CD4-positive, alpha-beta T cell treated with Interleukin-4 for 1 hour (primary cell): ENCODE data around the gene NAP1L2.
"Not testable (repeated sequence)": the region's sequence is repeated elsewhere in the genome, so short reads cannot be mapped to it uniquely, and the experiment has no call there.

Experiments
- DNase-seq, 2 donors: peaks; one replicate each; pipeline ENCODE4 v3.0.0-alpha.2; 2020 to 2022

The NAP1L2 gene

GRCh38 chrX:73214426-73215094 lies at the start of gene NAP1L2:
TSS of gene NAP1L2 (minus strand) at chrX:73214851. CDS start at chrX:73214492, 359 bp downstream.
- peak; percentile 55 to 77 for DNase-seq

DNA sequence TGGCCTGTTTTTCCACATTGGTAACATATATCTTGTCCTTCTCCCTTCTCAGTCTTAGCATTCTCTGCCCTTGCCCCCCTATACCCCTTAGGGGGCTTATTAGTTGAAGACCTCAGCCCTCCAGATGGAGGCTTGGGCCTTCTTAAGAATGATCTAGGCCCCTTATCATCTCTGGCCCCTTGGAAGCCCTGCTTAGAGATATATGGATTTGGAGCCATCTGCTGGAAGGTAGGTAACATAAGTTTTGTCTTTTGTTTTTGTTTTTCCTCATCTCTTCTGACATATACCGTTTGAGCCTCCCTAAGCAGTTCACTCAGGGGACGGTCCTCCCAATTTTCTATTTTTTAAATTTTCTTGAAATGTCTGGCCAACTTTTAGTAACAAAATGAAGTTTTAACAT lies 48.3 kb upstream of the NAP1L2 start:
- DNase-seq: peak in 1 of 2 donors; percentile 22

DNA sequence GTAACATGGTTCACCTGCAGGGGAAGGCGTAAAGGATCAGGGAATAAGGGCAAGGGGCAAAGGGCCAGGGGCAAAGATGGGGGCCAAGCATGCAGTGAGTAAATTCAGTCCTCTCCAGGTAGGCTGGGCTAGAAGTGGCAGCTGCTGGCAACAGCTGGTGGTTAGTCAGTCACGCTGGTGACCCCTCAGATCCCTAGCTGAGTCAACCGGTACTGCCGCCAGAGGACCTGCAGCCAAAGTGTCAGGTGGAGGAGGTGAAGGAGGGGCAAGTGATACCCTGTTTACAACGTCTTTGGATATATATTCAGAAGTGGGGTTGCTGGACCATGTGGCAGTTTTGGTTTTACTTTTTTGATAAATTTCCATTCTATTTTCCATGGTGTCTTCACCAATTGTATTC lies 24.6 kb upstream of the NAP1L2 start:
- no peak for DNase-seq

DNA sequence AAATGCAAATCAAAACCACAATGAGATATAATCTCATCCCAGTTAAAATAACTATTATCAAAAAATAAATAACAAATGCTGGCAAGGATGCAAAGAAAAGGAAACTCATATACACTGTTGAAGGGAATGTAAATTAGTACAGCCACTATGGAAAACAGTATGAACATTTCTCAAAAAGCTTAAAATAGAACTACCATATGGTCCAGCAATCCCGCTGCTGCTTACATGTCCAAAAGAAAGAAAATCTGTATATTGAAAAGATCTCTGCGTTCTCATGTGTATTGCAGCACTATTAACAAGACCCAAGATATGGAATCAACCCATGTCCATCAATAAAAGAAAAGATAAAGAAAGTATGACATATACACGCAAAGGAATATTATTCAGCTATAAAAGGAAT lies 3.0 kb upstream of the NAP1L2 start:
- no peak for DNase-seq

- DNase-seq: peak in 1 of 2 donors; percentile 52
Measured at GRCh38 chrX:73215246-73215645, 595 bp upstream of the NAP1L2 start.

- DNase-seq: no peak
Measured at GRCh38 chrX:73213734-73214425, 771 bp downstream of the NAP1L2 start.

- DNase-seq: no peak
Measured at GRCh38 chrX:73206366-73206765, 8.3 kb downstream of the NAP1L2 start.

GRCh38 chrX:73182502-73183114 lies 32.0 kb downstream of the NAP1L2 start:
- no peak for DNase-seq

- not testable (repeated sequence) for DNase-seq
Measured at GRCh38 chrX:73168945-73169344, 45.7 kb downstream of the NAP1L2 start.
